Measurements from ENCODE around the gene HS6ST3. TPM values are rescaled to one million over a fixed set of nuclear protein-coding genes. Genes with fewer than 3 reads are reported as not detected.

The HS6ST3 gene
- total and polyA plus RNA-seq, 12 donors: 2.1 to 27.1 (median 6.2) TPM

- 67 to 75% (median 72%) methylated on average over 7 of the region's 7 CpGs for WGBS, 4 donors
- intact Hi-C loops (cut with DNase I): no loop called here
- H3K9me3 ChIP-seq (replicated peaks in 1 of 3): no peaks in the 10 kb centered on the region
- no peak for TF ChIP-seq POLR2A (IDR thresholded peaks at IDR 0.05)
- TF ChIP-seq, protein P1, sequence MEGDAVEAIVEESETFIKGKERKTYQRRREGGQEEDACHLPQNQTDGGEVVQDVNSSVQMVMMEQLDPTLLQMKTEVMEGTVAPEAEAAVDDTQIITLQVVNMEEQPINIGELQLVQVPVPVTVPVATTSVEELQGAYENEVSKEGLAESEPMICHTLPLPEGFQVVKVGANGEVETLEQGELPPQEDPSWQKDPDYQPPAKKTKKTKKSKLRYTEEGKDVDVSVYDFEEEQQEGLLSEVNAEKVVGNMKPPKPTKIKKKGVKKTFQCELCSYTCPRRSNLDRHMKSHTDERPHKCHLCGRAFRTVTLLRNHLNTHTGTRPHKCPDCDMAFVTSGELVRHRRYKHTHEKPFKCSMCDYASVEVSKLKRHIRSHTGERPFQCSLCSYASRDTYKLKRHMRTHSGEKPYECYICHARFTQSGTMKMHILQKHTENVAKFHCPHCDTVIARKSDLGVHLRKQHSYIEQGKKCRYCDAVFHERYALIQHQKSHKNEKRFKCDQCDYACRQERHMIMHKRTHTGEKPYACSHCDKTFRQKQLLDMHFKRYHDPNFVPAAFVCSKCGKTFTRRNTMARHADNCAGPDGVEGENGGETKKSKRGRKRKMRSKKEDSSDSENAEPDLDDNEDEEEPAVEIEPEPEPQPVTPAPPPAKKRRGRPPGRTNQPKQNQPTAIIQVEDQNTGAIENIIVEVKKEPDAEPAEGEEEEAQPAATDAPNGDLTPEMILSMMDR (IDR thresholded peaks at IDR 0.05): no peak
- DNase-seq: peak in 1 of 7 donors; percentile 70
- no peaks in the 10 kb centered on the region for H3K4me1 ChIP-seq (replicated peaks in 1 of 2)
- no peaks in the 10 kb centered on the region for H3K27me3 ChIP-seq
- H3K27ac ChIP-seq: no peak overlapping the region
- no peak overlapping the region for H3K4me3 ChIP-seq
- H3K36me3 ChIP-seq (replicated peaks in 1 of 2): no peaks in the 10 kb centered on the region
Measured at GRCh38 chr13:96533408-96533807, 443.5 kb downstream of the HS6ST3 start.

- 90 to 95% (median 93%) methylated on average over 2 of the region's 2 CpGs for WGBS, 4 donors
Measured at GRCh38 chr13:96539791-96540190, 449.9 kb downstream of the HS6ST3 start.

DNA sequence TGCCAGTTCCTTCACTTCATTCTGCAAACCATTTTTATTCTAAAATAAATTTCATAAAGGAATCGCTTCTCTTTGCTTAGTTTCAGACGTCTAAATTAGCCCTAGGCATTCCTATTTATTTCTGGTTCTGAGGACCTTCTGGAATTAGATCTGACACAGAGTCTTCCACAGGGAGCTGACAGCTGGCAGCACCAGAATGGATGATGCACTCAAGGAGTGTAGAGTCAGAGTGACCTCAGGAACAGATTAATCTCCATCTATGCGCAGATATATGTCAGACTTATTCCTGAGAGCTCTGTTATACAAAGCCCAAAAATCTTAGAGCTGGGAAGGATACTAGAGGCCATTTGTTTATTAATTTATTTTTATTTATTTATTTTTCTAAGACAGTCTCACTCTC, 450.8 kb downstream of the HS6ST3 start:
- Histone ChIP-seq H3K27ac (no peak overlapping the region), H3K9me3 (replicated peaks in 1 of 3) (no peaks in the 10 kb centered on the region), H3K27me3 (no peaks in the 10 kb centered on the region), H3K36me3 (replicated peaks in 1 of 2) (no peaks in the 10 kb centered on the region), H3K4me1 (replicated peaks in 1 of 2) (no peaks in the 10 kb centered on the region), H3K4me3 (no peak overlapping the region)
- no peak for DNase-seq
- TF ChIP-seq, protein P1 (IDR thresholded peaks at IDR 0.05): no peak
- TF ChIP-seq POLR2A (IDR thresholded peaks at IDR 0.05): no peak
- 74 to 87% (median 81%) methylated on average over 3 of the region's 3 CpGs for WGBS, 4 donors
- intact Hi-C loops (cut with DNase I): no loop called here

More at GRCh38 chr13:96539791-96540190, 449.9 kb downstream of the HS6ST3 start:
- Histone ChIP-seq H3K9me3 (replicated peaks in 1 of 3) (no peaks in the 10 kb centered on the region), H3K36me3 (replicated peaks in 1 of 2) (no peaks in the 10 kb centered on the region), H3K4me3 (no peak overlapping the region), H3K27me3 (no peaks in the 10 kb centered on the region), H3K27ac (no peak overlapping the region), H3K4me1 (replicated peaks in 1 of 2) (no peaks in the 10 kb centered on the region)
- no peak for TF ChIP-seq POLR2A (IDR thresholded peaks at IDR 0.05)
- TF ChIP-seq, protein P1 (IDR thresholded peaks at IDR 0.05): no peak
- DNase-seq: no peak
- intact Hi-C loops (cut with DNase I): no loop called here

GRCh38 chr13:96542986-96543385, 453.1 kb downstream of the HS6ST3 start:
- intact Hi-C loops (cut with DNase I): no loop called here
- no peak overlapping the region for H3K4me3 ChIP-seq
- no peaks in the 10 kb centered on the region for H3K9me3 ChIP-seq (replicated peaks in 1 of 3)
- H3K27me3 ChIP-seq: no peaks in the 10 kb centered on the region
- DNase-seq: no peak
- H3K36me3 ChIP-seq (replicated peaks in 1 of 2): no peaks in the 10 kb centered on the region
- WGBS, 4 donors: 78 to 88% (median 83%) methylated on average over 2 of the region's 2 CpGs
- H3K27ac ChIP-seq: no peak overlapping the region
- TF ChIP-seq POLR2A (IDR thresholded peaks at IDR 0.05): no peak
- TF ChIP-seq, protein P1 (IDR thresholded peaks at IDR 0.05): no peak
- H3K4me1 ChIP-seq (replicated peaks in 1 of 2): no peaks in the 10 kb centered on the region

Measured in adrenal gland (tissue), 12 donors.